A549 (cell line): ENCODE measurements around the gene LIAS. TPM values are rescaled to one million over a fixed set of nuclear protein-coding genes. Genes with fewer than 3 reads are reported as not detected.

Experiments used
- ATOH8 ChIP-seq: fragments of 250-450 bp; sonication (Bioruptor Pico); IDR thresholded peaks from 2 replicates; pipeline ENCODE4 v1.5.0; 2020; ENCODE audit warnings: low read depth, mild to moderate bottlenecking, moderate library complexity
- BHLHE40 ChIP-seq: IDR thresholded peaks from 2 replicates; pipeline ENCODE4 v1.6.1; 2012; ENCODE audit warnings: low read depth, low read length, inconsistent platforms
- CBX8 ChIP-seq: fragments of 200-600 bp; sonication (generic); IDR thresholded peaks from 2 replicates; pipeline ENCODE4 v1.6.1; 2016
- CEBPB ChIP-seq, 2 experiments: fragments of >200 bp in 1 of 2; sonication (Bioruptor Twin) in 1 of 2; formaldehyde crosslinking in 1 of 2; IDR thresholded peaks; 2 replicates each; pipeline ENCODE4 v1.6.1; 2012 to 2016
- CHD2 ChIP-seq: fragments of 150-350 bp; IDR thresholded peaks from 2 replicates; pipeline ENCODE4 v1.6.1; 2014; ENCODE audit warnings: low read length; ENCODE audit not compliant: partially characterized antibody
- CTCF ChIP-seq: fragments of >200 bp; sonication (Bioruptor Twin); formaldehyde crosslinking; IDR thresholded peaks from 3 replicates; pipeline ENCODE4 v1.5.1; 2016
- ESRRA ChIP-seq: fragments of 150-350 bp; IDR thresholded peaks from 2 replicates; pipeline ENCODE4 v1.6.1; 2014; ENCODE audit warnings: mild to moderate bottlenecking, low read length, borderline replicate concordance
- FOSB ChIP-seq: fragments of 250-450 bp; sonication (Bioruptor Pico); IDR thresholded peaks from 2 replicates; pipeline ENCODE4 v1.5.0; 2020; ENCODE audit warnings: mild to moderate bottlenecking, moderate library complexity
- GATA3 ChIP-seq: IDR thresholded peaks from 2 replicates; pipeline ENCODE4 v1.6.1; 2012; ENCODE audit warnings: borderline replicate concordance
- HDAC2 ChIP-seq: fragments of 200-600 bp; sonication (generic); IDR thresholded peaks from 2 replicates; pipeline ENCODE4 v1.6.1; 2016
- HES2 ChIP-seq: fragments of >200 bp; sonication (Bioruptor Twin); formaldehyde crosslinking; IDR thresholded peaks from 2 replicates; pipeline ENCODE4 v1.6.1; 2016
- HEYL ChIP-seq: fragments of 250-450 bp; sonication (Bioruptor Pico); IDR thresholded peaks from 2 replicates; pipeline ENCODE4 v1.8.0; 2021; ENCODE audit warnings: mild to moderate bottlenecking, moderate library complexity
- HMGXB4 ChIP-seq: fragments of 250-450 bp; sonication (Bioruptor Pico); IDR thresholded peaks from 2 replicates; pipeline ENCODE4 v1.5.0; 2021; ENCODE audit warnings: mild to moderate bottlenecking, moderate library complexity, borderline replicate concordance
- HOXA7 ChIP-seq: fragments of 250-450 bp; sonication (Bioruptor Pico); IDR thresholded peaks from 2 replicates; pipeline ENCODE4 v1.5.0; 2020; ENCODE audit warnings: mild to moderate bottlenecking, moderate library complexity
- HOXB13 ChIP-seq: fragments of 250-450 bp; sonication (Bioruptor Pico); IDR thresholded peaks from 2 replicates; pipeline ENCODE4 v1.5.0; 2020; ENCODE audit warnings: low read depth, mild to moderate bottlenecking, moderate library complexity
- JUNB ChIP-seq: fragments of >200 bp; sonication (Bioruptor Twin); formaldehyde crosslinking; IDR thresholded peaks from 2 replicates; pipeline ENCODE4 v1.6.1; 2016
- KDM1A ChIP-seq: fragments of 200-600 bp; sonication (generic); IDR thresholded peaks from 2 replicates; pipeline ENCODE4 v1.6.1; 2016; ENCODE audit warnings: low read depth, mild to moderate bottlenecking
- KDM5A ChIP-seq: fragments of 200-600 bp; sonication (generic); IDR thresholded peaks from 2 replicates; pipeline ENCODE4 v1.6.1; 2016; ENCODE audit warnings: antibody characterized with exemption, mild to moderate bottlenecking
- MAFK ChIP-seq: fragments of 450-650 bp; IDR thresholded peaks from 2 replicates; pipeline ENCODE4 v1.6.1; 2014; ENCODE audit not compliant: partially characterized antibody
- MYC ChIP-seq: IDR thresholded peaks from 2 replicates; pipeline ENCODE4 v1.6.1; 2012; ENCODE audit warnings: mild to moderate bottlenecking, inconsistent platforms, low read length, improper control_type of control experiment, borderline replicate concordance
- NFE2L2 ChIP-seq: fragments of 150-350 bp; conservative IDR thresholded peaks from 2 replicates; pipeline ENCODE4 v1.6.1; 2014; ENCODE audit warnings: low read length
- PHF8 ChIP-seq: fragments of 200-600 bp; sonication (generic); IDR thresholded peaks from 2 replicates; pipeline ENCODE4 v1.6.1; 2016; ENCODE audit warnings: low read depth, mild to moderate bottlenecking, antibody characterized with exemption, moderate library complexity, borderline replicate concordance
- POLR2A ChIP-seq: IDR thresholded peaks from 2 replicates; pipeline ENCODE4 v1.6.1; 2012; ENCODE audit warnings: mild to moderate bottlenecking, low read length
- POLR2AphosphoS2 ChIP-seq: conservative IDR thresholded peaks from 2 replicates; pipeline ENCODE4 v1.6.1; 2012; ENCODE audit warnings: low read length, improper control_type of control experiment, inconsistent platforms
- REST ChIP-seq: fragments of 200-600 bp; sonication (generic); IDR thresholded peaks from 2 replicates; pipeline ENCODE4 v1.6.1; 2016; ENCODE audit warnings: antibody characterized with exemption, mild to moderate bottlenecking, moderate library complexity
- RFX5 ChIP-seq: fragments of 450-650 bp; IDR thresholded peaks from 2 replicates; pipeline ENCODE4 v1.7.1; 2014; ENCODE audit warnings: antibody characterized with exemption, mild to moderate bottlenecking, moderate library complexity
- RNF2 ChIP-seq: fragments of 200-600 bp; sonication (generic); IDR thresholded peaks from 2 replicates; pipeline ENCODE4 v1.6.1; 2016; ENCODE audit warnings: low read depth, mild to moderate bottlenecking, antibody characterized with exemption, moderate library complexity, borderline replicate concordance
- SREBF2 ChIP-seq: fragments of 450-650 bp; IDR thresholded peaks from 2 replicates; pipeline ENCODE4 v1.6.1; 2014; ENCODE audit warnings: mild to moderate bottlenecking, moderate library complexity
- TFCP2L1 ChIP-seq: fragments of 250-450 bp; sonication (Bioruptor Pico); IDR thresholded peaks from 2 replicates; pipeline ENCODE4 v1.5.0; 2021; ENCODE audit warnings: mild to moderate bottlenecking
- TP53 ChIP-seq: fragments of 250-450 bp; sonication (Bioruptor Pico); IDR thresholded peaks from 2 replicates; pipeline ENCODE4 v1.5.0; 2021; ENCODE audit warnings: mild to moderate bottlenecking, moderate library complexity
- USF2 ChIP-seq: fragments of 450-650 bp; IDR thresholded peaks from 2 replicates; pipeline ENCODE4 v1.6.1; 2014; ENCODE audit warnings: antibody characterized with exemption
- ZC3H11A ChIP-seq: fragments of 450-650 bp; IDR thresholded peaks from 2 replicates; pipeline ENCODE4 v1.6.1; 2014; ENCODE audit warnings: antibody characterized with exemption, mild to moderate bottlenecking
- ZFP36 ChIP-seq: fragments of 450-650 bp; IDR thresholded peaks from 2 replicates; pipeline ENCODE4 v1.6.1; 2014; ENCODE audit warnings: borderline replicate concordance; ENCODE audit not compliant: partially characterized antibody
- polyA plus RNA-seq, 4 experiments: library from polyadenylated mRNA; depleted of rRNA in 3 of 4; stranded (reverse); fragments of >200 nt; fragmentation: RNase III in 1 of 4; extraction: RNeasy Plus Mini Kit Qiagen cat#74134 plus additional on column Dnase treatment in 1 of 4; gene quantifications; 2 replicates in 3 of 4; 3 replicates in 1 of 4; pipeline ENCODE4 v1.2.3, GENCODE V29; 2011 to 2017

Gene LIAS
- polyA plus RNA-seq, 2 of the 4 experiments (the other 2 are of a cell fraction), result 11.3 to 22.3 TPM

- TF ChIP-seq ATOH8 (no peak), USF2 (no peak), FOSB (peak; percentile 78; the same call in 1 of the 2 replicates), RFX5 (no peak; the same call in 1 of the 2 replicates), TFCP2L1 (CRISPR knock-in tag) (peak; percentile 93; the same call in 1 of the 2 replicates), CHD2 (no peak), HOXA7 (CRISPR knock-in tag) (peak; percentile 89), SREBF2 (no peak), HOXB13 (no peak), CEBPB (IDR thresholded peaks at IDR 0.05) (no peak), NFE2L2 (no peak), HDAC2 (no peak), HMGXB4 (CRISPR knock-in tag) (no peak), PHF8 (peak; percentile 41; the same call in 1 of the 2 replicates), MAFK (no peak), ZC3H11A (no peak), GATA3 (no peak), MYC (peak; percentile 76), HEYL (no peak), CBX8 (no peak), RNF2 (no peak), REST (no peak), BHLHE40 (no peak), TP53 (no peak), KDM1A (no peak), JUNB (no peak), POLR2A (peak; percentile 98), ZFP36 (no peak), POLR2AphosphoS2 (no peak), KDM5A (no peak), ESRRA (no peak), HES2 (no peak), CTCF (0 out of 3 replicates have a peak, but pooled peaks have one; percentile 6)
These were observed 68.6 kb downstream of the LIAS start, which contains the start of gene UGDH (continued) for GRCh38 chr4:39527296-39528060.
